ENCODE results near the gene DPH2.

DNA sequence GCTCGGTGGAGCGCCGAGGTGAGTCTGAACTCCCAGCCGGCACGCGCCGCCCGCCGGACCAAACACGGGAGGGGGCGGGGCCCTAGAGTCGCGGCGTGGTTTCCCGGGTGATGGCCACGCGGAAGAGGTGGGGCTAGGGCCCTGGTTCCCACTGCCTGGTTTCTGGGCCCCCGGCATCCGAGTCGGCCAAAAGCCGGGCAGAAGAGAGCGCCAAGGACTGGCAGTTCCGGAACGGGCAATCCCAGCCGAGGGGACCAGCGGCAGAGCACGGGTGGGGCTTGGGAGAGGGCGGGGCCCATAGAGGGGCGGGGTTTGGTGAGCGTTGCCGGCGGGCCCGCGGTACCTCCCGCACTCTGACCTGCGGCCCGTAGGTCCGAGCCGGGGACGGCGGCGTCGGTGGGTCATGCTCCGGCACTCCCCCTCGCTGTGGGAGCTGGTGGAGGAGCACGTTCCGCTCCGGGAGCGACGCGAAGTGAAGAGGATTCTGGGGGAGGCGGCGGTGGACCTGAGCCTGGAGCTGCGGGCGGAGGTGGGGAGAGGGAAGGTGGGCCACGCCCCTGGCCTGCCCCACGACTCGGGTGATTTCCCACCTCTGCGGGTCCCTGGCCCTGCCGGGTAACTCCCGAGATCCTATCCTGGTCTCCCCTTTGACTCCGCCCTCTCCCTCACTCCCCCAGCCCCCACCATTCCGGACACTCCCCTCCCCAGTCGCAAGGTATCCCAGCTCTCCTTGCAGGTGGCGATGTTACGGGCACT is 21.8 kb downstream of the DPH2 start, which contains the start of gene CCDC24:
- TF ChIP-seq CTCF (conservative IDR thresholded peaks at IDR 0.05) (no peak), ZFX (IDR thresholded peaks at IDR 0.05) (no peak)
